ENCODE measurements around the gene CIRBP.
A peak's percentile ranks its signal among the peaks of the same experiment; 100 is the strongest.
"Not testable (repeated sequence)": the region's sequence is repeated elsewhere in the genome, so short reads cannot be mapped to it uniquely, and the experiment has no call there.

Gene CIRBP

DNA sequence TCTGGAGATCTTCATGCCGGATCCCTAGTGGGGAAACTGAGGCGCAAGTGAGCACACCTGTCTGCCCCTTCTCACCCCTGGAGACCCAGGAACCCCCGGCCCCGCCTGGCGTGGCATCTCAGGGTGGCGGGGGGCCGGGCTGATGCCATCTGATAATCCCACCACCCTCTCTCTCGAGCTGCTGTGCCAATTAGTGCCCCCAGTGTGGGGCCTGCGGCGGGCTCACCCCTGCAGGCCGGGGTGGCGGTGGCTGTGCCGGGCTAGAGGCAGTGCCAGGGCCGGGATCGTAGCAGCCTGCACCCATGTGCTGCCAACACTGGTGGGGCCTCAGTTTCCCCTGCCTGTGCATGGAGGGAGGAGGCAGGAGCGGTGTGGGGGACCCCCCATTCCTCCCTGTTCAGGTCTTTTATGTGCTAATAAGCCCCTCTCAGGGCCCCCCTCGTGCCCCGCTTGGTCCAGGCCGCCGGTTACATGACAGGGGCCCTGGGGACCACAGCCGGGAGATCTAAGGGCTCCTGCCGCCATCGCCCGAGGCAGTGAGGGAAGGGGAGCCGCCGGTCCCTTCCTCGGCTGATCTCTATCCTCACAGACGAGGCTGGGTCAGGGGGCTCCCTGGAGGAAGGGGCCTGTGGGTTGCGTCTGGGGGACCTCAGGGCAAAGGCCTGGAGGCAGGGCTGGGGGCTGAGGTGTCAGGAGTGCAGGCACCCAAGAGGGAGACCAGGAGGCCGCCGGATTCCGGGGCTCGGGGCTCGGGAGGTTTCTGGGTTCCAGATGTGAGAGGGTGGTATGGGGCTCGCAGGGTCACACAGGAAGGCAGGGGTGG is 24.9 kb downstream of the CIRBP start:
- no peak for DNase-seq (ENCODE audit: low read depth)

DNA sequence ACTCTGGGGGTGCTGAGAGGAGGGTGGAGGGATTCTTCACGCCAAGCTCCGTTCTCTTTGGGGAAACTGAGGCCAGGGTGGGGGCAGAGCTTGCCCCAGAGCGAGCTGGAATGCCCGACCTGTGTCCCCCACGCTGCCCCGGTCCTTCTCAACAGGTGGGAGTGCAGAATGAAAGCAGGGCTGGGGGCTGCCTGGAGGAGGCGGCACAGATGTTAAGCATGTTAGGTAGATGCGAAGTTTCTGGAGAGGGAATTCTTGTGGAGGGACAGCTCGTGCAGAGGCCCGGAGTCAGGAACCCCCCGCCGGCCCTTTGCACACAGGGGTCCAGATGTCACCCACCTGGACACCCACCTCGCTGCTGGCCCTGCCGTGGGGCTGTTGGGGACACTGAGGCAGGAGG is 25.6 kb downstream of the CIRBP start:
- no peak for DNase-seq (ENCODE audit: low read depth)

DNA sequence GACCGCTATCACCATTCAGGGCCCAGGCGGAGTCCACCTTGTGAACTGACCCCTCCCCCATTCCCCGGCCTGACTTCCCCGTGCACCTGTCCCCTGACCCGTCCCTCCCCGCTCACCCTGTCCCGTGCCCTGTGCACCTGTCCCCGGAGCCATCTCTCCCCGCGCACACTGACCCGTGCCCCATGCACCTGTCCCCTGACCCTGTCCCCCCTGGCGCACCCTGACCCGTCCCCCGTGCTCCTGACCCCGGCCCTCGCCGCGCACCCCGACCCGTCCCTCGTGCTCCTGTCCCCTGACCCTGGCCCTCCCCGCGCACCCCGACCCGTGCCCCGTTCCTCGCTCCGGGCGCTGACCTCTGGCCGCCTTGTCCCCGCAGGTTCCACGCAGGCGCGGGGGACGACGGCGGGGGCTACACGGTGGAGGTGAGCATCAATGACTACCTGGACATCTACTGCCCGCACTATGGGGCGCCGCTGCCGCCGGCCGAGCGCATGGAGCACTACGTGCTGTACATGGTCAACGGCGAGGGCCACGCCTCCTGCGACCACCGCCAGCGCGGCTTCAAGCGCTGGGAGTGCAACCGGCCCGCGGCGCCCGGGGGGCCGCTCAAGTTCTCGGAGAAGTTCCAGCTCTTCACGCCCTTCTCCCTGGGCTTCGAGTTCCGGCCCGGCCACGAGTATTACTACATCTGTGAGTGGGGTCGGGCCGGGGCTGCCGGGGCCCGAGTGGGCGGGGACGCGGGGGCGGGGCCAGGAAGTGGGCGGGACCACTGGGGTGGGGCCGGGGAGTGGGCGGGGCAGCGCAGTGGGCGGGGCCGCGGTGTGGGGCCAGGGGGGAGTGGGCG is 26.3 kb downstream of the CIRBP start:
- no peak for DNase-seq (ENCODE audit: low read depth)

DNA sequence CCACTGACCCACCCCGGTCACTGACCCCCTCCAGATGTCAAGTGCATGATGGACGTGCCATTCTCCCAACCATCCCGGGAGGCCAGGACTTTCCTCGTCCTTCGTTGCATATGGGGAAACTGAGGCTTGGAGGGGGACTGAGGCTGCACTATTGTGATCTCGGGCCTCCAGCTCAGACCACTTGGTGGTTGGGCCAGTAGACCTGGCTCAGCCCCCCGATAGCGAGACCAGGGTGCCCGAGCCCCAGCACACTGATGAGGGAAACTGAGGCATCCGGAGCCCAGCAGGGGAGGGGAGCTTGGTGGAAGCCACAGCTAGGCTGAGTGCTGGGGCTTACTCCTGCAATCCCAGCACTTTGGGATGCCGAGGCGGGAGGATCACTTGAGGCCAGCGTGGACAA is 26.9 kb downstream of the CIRBP start:
- no peak for DNase-seq (ENCODE audit: low read depth)

DNA sequence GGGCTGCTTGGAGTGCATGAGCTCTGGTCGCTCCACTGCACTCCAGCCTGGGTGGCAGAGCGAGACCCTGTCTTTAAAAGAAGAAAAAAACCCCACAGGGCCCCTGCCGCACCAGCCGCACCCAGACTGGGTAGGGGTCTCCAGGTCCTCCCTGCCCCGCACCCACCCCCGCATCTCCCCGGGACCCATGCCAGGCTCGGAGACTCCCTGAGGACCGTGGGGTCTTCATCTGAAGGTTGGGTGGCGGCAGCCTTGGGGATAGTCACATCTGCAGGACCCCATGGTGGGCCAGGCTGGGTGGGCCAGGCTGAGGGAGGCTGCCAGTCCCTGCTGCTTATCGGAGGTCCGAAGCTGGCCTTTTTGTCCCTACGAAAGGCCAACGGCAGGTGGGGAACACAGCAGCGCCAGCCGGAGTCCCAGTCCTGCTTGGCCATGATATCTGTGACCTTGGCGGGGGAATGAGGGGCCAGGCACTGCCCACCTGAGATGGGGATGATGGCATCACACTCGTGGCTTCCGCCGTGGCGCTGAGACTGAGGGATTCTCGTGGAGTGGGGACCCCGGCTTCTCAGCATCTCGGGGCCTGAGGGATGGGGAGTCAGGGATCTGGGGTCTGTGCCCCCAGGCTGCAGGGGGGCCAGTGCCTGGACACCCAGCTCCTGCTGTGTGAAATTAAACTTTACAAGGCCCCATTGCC is 27.6 kb downstream of the CIRBP start:
- no peak for DNase-seq (ENCODE audit: low read depth)

DNA sequence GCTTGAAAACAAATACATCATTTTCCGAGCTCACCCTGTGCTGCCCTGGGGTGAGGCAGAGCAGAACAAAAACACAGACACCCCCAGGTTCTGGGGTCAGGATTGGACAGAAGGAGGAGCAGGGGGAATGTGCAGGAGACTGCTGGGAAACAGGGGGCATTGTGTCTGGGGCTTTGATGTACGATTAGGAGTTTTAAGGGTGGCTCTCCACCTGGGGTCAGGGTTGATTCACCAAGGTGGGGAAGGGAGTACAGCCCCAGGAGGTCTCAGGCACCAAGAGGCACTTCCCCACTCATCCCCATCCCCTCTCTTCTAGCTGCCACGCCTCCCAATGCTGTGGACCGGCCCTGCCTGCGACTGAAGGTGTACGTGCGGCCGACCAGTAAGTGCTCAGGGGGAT is 29.1 kb downstream of the CIRBP start:
- DNase-seq (ENCODE audit: low read depth) = no peak

DNA sequence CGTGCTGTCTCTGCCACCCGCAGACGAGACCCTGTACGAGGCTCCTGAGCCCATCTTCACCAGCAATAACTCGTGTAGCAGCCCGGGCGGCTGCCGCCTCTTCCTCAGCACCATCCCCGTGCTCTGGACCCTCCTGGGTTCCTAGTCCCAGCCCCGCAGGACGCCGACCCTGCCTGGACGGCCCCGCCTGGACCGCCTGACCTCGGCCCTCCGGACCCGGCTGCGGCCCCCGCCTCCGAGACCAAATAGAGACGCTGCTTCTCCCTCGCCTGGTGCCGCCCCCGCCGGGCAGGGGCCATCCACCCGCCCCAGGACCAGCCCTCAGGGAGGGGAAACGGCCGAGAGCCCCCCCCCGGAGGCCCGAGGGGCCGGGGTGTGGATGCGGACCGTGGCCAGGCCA is 30.7 kb downstream of the CIRBP start:
- DNase-seq (ENCODE audit: low read depth) = no peak

DNA sequence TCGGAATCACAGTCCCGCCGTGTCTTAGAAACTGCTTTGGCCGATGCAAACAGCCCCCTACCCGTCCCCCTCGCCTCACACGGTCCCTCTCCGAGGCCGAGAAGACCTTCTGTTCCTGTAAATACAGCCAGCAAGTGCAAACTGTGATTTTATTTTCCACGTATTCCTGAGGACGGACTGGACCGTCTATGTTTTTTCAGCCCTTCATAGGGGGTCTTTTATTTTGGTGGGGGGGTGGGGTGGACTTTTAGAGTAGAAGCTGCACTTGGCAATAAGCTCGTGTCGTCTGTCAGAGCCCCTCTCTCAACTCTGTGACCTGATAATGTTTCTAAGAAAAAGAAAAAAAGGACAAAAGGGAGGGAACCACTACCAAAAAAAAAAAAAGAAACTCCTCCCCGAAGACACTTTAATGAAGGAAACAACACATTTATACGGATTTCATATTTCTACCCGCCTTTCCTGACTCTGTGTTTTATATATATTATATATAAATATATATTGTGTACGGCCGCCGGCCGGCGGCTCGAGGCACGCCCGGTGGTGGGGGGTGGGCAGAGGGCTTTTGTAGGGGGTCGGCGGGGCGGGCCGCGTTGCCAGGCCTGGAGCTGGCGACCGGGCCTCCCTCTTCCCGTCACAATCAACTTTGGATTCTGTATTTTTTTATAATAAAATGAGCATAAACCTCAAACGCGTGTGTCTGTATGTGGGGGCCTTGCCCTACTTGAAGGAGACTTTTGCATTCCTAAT is 31.8 kb downstream of the CIRBP start:
- no peak for DNase-seq (ENCODE audit: low read depth)

DNA sequence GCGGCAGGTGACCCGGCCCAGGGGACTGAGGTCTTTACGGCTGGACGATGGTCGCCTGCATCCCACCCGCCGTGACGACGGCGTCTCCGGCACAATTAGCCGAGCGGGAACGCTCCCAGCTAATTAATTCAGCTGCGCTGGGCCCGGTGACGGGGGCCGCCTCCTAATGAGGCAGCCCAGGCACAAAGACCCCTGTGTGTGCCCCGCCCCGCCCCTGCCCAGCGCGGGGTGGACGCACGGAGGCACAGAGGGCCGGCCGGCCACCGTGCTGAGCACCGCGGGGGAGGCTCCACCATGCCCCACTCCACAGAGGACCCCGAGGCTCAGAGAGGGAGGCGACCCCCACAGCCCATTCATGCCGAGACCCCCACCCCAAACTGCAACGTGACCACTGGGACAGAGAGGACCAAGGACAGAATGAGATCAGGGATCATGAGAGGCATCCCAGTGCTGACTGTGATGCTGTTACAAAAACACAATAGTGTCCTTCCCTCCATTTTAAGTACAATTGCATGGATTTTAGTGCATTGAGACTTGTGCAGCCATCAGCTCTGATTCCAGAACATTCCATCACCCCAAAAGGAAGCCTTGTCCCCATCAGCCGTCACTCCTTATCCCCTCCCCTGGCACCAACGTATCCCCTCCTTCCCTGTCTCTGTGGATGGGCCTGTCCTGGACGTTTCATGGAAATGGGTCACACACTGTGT is 33.6 kb downstream of the CIRBP start:
- DNase-seq (ENCODE audit: low read depth) = no peak

DNA sequence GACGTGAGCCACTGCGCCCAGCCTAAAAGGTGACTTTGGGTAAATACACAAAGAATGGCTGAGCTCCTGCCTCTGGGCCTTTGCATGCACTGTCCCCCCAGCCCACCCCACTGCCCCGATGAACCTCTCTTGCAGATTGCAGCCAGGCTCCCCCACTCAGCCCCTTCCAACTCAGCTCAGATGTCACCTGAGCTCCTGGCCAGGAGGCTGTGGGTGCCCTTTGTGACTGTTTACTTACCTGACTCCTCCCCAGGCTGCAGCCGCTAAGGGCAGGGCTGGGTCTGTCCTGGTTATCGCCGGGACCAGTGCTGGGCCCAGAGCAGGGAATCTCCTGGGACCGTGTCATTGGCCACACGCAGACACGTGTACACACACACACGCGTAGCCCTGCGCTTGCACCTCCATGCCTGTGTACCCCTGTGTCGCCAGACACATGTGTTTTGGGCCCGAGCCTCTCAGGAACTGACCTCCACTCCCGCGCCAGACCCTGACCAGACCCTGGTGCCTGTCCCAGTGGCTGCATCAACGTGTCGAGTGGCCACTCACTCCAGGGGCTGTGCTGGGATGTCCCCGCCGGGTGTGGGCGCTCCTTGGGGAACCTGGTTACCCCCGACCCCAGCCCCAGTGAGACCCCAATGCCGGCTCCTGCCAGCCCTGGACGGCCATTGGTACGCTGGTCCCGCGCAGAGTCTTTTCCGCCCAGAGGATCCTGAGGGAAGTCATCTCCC is 35.2 kb downstream of the CIRBP start:
- no peak for DNase-seq (ENCODE audit: low read depth)

DNA sequence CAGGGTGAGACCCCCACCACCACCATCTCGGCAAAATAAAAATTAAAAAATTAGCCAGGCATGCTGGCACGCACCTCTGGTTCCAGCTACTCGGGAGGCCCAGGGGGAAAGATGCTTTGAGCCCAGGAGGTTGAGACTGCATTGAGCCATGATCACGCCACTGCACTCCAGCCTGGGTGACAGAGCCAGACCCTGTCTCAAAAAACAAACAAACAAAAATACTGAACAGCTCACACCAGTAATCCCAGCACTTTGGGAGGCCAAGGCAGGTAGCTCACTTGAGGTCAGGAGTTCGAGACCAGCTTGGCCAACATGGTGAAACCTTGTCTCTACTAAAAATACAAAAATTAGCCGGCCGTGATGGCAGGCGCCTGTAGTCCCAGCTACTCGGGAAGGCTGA is 36.2 kb downstream of the CIRBP start:
- not testable (repeated sequence) for DNase-seq (ENCODE audit: low read depth)

DNA sequence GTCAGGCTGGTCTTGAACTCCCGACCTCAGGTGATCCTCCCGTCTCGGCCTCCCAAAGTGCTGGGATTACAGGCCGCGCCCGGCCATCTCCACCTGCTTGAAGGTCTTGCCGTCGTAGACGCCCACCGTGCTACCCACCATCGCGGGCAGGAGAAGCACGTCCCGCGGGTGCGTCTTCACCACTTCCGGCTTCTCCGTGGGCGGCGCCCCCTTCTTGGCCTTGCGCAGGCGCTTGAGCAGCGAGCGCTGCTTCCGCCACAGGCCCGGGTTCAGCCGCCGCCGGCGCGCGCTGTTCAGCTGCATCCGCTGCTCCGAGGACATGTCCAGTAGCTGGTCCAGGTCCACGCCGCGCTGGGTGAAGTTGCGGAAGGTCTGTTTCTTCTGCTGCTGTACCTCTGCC is 38.2 kb downstream of the CIRBP start:
- no peak for DNase-seq (ENCODE audit: low read depth)

DNA sequence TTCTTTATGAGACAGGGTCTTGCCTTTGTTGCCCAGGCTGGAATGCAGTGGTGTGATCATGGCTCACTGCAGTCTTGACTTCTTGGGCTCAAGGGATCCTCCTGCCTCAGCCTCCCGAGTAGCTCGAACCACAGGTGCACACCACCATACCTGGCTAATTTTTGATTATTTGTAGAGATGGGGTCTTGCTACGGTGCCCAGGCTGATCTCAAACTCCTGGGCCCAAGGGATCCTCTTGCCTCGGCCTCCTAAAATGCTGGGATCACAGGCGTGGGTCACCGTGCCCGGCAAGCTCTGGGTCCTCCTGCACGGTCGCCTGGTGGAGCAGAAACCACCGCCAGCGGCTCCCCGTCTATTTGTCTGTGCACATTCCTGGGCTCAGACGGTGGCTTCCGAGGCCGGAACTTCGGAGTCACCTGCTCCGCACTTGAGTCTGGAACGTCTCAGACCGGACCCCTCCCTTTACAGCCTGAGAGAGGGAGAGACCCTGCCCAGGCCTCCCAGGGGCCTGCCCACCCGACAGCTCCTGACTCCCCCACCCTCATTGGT is 38.7 kb downstream of the CIRBP start:
- DNase-seq (ENCODE audit: low read depth) = no peak

DNA sequence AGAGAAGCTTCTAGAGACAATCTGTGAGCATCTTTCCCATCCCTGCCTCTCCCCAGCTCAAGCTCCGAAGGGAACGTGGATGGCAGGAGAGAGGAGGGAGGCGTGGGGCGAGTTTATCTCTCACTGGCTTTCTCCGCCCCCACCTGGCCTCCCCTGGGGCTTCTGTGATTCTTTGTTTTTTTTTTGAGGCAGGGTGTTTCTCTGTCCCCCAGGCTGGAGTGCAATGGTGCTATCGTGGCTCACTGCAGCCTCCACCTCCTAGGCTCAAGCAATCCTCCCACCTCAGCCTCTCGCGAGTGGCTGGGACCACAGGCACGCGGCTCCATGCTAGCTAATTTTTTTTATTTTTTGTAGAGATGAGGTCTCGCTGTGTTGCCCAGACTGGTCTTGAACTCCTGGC is 39.6 kb downstream of the CIRBP start:
- no peak for DNase-seq (ENCODE audit: low read depth)

DNA sequence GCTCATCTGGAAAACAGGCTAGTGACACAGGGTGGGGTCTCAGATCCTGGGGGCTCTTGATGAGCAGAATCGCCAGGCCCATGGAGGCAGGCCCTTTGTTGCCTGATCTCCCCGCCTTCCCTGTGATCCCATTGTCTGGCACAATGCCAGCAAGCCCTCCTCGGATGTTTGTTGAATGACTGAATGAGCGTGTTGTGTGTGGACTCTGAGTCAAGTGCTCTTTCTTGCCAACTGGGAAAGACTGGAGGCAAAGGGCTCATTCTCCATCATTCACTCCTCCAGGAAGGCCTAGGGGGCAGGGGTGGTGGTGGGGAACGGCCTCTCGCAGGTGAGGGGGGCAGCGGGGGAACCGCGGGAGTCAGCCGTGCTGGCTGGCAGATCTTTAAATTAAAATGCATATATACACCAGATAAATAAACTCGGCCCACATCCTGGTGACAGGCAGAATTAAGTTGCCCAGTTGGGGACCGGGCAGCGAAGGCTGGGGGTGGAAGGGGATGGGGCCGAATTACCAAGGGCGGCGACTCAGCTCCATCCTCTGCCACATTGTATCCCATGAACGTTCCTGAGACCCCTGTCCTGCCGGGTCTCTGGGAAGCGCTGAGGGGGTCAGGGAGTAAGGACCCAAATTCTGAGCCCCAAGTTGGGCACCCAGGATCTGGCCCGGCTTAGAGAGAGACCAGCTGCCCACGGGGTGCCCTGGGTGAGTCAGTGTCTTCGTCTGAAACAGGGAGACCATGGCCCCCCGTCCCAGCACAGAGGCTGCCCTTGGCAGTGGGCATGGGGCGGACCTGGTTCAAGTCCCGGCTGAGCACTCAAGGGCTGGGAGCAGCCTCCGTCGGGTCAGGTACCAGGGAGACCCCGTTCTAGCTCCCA is 41.1 kb downstream of the CIRBP start:
- no peak for DNase-seq (ENCODE audit: low read depth)

DNA sequence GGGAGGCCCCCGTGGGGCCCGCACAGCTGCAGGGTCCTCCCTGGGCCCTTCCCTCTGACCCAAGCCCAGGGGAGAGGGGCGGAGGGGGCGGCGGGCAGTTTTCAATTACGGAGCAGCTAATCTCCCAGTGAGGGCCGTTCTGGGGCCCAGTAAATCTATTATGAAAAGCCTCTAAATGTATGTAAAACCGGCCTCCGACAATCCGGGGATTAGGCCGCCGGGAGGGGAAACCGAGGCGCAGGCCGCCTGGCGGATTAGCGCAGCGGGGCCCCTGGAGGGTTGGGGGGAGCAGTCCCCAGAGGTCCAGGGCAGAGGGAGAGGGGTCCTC is 41.7 kb downstream of the CIRBP start:
- DNase-seq (ENCODE audit: low read depth) = no peak

DNA sequence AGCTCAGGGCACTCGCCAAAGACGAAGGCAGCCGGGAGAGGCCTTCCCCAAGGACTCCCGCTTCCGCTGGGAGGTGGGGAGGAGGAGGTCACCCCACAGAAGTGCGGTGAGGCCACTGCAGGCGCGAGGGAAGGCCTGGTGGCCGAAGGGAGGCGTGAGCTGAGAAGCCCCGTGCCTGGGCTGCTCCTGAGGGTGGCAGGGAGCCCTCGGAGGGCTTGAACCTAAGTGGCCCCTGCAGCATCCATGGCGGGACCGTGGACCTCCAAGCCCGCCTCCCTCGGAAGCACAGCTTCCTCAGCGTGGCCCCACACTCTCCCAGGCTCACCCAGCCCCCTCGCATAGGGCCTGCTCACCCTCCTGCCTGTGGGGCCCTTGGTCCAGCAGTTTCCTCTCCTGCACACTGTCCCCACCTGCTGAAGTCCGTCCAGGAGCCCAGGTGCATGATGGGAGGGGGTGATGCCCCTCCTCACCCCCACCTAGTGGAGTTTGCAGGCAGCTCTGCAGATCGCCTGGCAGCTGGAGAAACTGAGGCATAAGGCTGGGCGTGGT is 42.5 kb downstream of the CIRBP start:
- no peak for DNase-seq (ENCODE audit: low read depth)

DNA sequence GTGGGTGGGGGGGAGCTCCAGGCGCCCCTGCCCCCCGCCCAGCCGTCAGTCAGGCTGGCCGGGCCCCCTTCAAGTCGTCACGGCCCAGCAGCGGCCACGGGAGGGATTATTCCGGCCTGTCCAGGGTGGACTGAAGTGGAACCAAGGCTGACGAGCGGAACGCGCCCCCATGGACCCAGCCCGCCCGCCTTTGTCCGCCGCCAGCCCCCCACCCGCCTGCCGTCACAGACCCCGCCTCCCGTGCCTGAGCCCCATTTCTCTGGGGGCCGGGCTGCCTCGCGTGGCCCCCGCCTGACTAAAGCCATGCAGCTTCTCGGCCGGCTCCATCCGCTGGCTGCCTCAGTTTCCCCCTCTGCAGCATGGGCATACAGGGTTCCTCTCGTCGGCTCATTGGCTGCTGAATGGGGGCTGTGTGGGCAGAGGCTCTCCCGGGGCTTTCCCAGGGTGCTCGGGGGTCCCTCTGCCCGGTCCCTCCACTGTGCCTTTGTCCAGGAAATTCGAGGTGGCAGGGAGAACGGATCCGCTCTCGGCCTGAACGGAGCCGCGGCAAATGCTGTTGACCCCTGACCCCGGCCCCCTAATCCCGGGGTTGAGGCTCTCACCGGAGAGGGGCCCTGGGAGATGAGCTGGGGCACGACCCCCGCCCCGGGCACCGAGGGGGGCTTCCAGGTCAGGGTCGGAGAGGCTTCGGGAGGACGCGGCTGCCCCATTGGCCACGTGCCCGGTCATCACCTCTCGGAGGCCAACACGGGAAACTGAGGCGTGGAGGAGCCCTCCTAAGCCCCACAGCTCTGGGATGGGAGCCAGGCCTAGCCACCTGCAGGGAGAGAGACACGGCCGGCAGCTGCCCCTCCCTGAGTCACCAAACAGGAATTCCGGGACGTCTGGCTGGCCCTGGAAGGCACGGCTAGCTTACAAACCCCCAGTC is 43.9 kb downstream of the CIRBP start:
- DNase-seq (ENCODE audit: low read depth) = peak; percentile 26
